ENCODE measurements around the gene MEX3A. TPM values are rescaled to one million over a fixed set of nuclear protein-coding genes. Genes with fewer than 3 reads are reported as not detected.
A peak's percentile ranks its signal among the peaks of the same experiment; 100 is the strongest.
"Not testable (repeated sequence)": the region's sequence is repeated elsewhere in the genome, so short reads cannot be mapped to it uniquely, and the experiment has no call there.

Gene MEX3A
- total RNA-seq, 1 donor from 2014 or later: 3.4 TPM

DNA sequence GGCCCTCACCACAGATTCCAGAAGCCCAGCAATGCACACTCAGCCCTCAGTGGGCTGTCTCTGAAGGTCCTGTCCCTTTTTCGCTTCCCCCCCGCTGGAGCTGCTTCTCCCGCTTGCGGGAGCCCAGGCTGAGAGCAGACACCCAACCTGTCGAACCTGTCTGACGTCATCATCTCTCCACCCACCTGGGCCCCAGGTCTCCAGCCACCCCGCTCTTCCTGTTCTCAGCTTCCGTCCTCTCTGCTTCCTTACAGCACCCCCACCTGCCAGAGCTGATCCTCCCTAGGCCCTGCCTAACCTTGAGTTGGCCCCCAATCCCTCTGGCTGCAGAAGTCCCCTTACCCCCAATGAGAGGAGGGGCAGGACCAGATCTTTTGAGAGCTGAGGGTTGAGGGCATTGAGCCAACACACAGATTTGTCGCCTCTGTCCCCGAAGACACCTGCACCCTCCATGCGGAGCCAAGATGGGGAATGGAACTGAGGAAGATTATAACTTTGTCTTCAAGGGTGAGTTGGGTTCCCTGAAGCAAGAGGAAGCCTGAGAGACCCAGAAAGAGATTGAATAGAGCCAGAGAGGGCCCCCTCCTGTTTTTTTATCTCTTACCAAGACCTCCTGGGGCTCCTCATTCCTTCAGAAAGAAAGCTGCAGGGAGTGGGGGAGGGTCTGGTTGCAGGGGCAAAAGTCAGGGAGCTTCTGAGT lies 21.2 kb downstream of the MEX3A start, which contains the start of gene RAB25:
RAB25 (plus strand) TSS at position 224 of the 700 bp plus-strand sequence; CDS start at position 465, 241 bp downstream.
- DNase-seq (ENCODE audit: low read depth in 2 of 2): no peak

DNA sequence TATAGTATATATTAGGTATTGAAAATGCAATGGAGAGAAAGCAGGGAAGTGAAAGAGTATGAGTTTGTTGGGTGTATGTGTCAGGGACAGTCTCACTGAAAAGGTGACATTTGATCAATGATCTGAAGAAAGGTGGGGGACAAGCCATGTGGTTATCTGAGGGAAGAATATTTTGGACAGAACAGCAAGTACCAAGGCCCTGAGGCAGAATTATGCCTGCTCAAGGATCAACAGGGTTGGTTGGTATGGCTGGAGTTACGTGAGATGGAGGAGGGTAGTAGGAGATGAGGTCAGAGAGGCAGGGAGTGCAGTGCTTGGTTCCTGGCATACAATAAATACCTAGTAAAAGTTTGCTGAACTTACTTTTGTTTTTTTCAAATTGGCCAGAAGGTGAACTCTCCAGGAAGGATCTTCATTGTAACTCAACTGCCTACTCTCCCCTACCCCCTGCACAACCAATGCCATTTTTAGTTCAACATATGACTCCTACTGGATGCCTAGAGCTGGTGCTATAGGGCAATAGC lies 25.9 kb downstream of the MEX3A start:
- no peak for DNase-seq (ENCODE audit: low read depth in 2 of 2)

DNA sequence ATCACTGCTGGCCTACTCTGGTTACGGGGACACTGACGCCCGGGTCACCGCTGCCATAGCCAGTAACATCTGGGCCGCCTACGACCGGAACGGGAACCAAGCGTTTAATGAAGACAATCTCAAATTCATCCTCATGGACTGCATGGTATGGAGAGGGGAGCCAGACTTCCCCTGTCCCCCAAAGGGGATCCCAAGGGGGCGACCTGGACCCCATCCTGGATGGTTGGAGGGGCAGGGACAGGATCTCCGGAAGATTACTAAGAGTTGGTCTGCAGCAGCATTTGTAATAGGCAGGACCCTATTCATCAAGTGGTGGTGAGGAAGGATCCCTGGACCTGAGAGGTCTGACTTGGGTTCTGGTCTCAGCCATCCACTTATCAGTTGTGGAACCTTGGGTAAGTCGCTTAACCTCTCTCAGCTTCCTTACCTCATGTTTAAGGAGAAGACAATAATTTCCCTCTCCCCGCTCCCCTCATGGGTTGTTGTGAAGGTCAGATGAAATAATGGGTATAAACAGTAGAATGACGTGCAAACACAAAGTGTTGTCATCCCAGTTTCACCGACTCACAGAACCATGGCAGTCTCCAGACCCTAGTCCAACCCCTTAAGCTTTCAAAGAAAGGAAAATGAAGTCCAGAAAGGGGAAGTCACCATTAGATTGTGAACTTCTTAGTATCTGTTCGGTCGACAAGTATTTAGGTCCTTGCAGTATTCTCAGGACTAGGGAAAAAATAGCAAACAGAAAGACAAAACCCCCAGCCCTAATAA lies 26.8 kb downstream of the MEX3A start:
- peak in 1 of 2 donors; percentile 16 for DNase-seq (ENCODE audit: low read depth in 2 of 2)

DNA sequence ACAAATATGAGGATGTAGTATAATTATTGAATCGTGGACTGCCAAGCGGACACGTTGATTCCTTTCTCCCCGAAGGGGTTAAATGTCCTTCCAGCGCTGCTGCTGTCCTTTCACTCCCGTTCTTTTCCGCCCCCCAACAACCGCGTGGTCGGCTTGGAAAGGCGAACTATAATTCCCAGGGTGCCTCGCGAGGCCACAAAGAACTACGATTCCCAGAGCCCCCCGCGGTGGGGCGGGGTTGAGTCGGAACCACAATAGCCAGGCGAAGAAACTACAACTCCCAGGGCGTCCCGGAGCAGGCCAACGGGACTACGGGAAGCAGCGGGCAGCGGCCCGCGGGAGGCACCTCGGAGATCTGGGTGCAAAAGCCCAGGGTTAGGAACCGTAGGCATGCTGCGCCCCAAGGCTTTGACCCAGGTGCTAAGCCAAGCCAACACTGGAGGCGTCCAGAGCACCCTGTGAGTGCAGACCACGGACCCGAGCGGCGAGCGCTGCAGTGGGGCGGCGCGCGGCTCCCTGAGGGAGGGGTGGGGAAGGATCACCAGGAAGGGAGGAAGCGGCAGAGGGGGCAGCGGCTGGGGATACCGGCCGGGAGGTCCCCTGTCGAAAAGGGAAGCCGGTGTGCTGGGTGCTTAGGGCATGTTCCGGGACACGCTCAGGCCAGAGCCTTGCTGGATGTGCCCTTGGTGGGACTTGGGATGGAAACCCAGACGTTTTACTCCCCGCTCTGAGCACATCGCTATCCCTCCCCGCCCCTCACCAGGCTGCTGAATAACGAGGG lies 27.6 kb downstream of the MEX3A start, which contains the start of gene LAMTOR2:
LAMTOR2 (plus strand) TSS at position 283 of the 781 bp plus-strand sequence; CDS start at position 391, 108 bp downstream.
- peak; percentile 96 to 98 for DNase-seq (ENCODE audit: low read depth in 2 of 2)

DNA sequence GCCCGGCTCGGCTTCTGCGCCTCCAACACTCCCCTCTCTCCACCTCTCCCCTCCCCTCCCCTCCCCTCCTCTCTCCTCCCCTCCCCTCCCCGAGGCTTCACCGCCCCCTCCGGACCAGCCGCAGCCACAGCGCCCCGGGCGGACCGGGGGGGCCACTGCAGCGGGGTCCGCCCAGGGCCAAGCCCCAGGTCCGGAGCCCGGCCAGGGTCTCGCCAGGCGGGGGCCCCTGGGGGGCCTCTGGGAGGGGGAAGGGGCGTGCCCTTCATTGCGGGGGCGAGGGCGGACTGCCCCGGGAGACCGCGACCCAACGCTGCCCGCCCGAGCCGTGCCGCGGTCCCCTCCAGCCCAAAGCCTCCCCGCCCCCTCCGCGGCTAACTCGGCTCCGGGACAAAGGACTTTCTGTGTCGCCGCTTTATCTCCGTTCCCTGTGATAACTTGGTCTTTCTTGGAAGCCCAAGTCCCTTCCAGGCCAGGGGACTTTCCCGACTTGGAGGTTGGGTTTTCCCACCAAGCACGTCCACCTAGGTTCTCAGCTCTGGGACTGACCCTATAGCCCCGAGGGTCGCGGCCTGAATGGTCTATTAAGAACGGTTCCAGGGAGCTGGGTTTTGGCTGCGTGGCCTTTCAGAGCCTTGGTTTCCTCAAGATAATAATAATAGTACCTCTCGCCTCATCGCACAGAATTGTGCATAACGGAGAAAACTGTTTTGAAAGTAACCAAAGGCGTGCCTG lies 28.3 kb downstream of the MEX3A start, which contains the start of gene UBQLN4:
UBQLN4 (minus strand) TSS at position 31 of the 732 bp plus-strand sequence. CDS start 97 bp downstream, outside the sequence.
- peak; percentile 89 to 94 for DNase-seq (ENCODE audit: low read depth in 2 of 2)

DNA sequence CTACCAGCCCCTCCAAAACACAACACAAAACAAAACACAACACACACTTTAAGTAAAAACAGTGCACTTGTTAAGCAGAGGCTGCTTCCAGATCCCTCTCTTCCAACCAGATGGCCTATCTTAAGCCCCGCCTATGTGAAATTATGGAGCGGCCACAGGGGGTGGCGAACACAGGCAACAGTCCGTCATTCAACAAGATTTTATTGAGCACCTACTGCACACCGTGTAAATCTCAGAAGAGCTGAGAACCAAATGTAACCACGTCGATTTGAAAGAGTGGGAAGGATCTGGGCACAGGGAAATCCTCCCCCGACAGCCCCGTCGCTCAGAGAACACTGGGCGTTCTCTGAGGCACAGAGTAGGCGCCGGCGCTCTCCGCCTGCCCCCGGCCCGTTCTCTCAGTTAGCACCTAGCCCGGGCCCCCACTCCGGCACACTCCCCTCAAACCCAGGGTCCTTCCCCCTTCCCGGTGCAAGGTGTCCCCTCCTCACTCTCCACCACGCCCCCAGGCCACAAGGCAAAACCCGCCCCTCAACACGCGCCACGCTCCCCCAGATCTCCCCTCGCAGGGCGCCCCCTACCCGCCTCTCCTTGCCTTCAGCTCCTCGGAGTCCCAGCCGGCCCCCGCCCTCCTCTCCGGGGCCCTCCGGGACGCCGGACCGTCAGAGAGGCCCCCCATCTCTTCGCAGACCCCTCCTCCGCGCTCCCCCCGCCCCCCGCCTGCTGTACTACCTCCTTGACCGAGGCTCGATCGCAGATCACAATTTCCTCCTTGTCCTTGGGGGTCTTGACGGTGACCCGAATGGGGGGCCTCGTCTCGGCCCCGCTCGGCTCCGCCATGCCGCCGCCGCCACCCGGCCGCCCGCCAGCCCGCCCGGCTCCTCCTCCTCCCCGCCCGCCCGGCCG lies 29.1 kb downstream of the MEX3A start:
- peak; percentile 76 to 82 for DNase-seq (ENCODE audit: low read depth in 2 of 2)

DNA sequence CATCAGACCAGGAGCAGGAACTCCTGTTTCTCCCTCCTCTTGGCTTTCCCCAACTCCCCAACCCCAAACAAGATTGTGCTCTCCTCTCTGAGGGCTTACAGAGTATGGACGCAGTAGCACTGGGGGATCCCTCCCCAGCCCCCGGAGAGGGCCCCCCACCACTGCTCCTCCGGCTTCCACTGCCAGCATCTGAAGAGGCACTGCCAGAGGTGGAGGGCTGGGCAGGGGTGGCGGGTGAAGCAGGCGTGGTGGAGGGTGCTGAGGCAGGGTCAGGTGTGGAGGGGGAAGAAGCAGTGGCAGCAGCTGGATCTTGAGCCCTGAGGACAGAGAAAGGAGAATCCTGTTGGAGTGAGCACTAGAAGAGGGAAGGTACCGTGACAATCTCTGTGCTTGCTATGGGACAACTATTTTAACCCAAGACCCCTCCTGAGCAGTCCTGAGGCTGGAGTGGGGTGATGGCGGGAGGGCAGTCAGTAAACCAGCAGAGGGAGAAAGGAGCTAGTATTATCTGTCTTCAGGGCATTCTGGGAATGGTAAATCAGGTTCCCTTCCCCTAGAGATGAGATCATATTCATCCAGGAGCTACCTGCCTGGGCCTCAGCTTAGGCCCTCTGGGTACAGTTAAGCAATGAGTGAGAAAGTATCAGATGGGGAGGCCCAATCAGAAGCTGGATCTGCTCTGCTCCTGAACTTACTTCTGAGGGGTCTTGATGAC lies 31.1 kb downstream of the MEX3A start:
- no peak for DNase-seq (ENCODE audit: low read depth in 2 of 2)

DNA sequence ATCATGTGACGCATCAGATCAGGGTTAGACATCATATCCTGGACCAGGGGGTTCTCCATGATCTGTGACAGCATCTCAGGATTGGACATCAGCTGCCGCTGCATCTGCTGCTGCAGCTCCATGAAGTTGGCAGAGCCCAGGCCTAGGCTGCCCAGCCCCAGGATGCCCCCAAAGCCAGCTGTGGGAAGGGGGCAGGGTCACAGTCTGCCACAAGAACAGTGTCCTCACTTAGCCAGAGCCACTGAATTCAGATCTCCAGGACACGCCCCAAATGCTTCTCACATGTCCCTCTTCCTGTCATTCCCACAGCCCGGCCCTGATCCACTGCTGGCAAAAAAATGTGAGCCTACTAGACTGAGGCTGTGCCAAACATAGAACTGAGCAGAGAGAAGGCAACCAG lies 31.9 kb downstream of the MEX3A start:
- peak in 1 of 2 donors; percentile 69 for DNase-seq (ENCODE audit: low read depth in 2 of 2)

DNA sequence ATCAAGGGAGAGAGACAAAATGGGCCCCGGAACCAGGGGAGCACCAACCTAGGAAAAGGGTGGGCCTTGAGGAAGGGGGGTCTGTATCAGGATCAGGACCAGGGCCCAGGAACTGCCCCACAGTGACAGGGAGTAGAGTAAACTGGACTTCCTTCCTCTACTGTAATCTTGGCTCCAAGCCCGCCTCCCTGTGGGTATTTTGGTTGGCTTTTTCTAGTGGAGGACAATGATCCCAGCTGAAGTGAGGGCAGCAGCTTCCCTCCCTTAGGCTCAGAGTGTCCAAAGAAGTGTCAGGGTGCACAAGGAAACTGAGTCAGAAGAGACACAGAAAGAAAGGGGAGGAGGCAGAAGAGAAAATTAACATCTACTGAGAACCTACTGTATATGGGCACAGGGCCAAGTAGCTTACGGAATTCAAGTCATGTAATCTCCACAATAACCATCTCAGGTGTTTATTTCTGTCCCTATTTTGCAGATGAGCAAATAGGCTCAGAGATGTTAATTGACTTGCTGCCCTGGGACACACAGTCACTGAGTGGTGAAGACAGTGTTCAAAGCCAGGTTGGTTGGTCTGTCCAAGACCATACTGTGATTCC lies 33.5 kb downstream of the MEX3A start:
- DNase-seq (ENCODE audit: low read depth in 2 of 2): peak; percentile 32 to 50

DNA sequence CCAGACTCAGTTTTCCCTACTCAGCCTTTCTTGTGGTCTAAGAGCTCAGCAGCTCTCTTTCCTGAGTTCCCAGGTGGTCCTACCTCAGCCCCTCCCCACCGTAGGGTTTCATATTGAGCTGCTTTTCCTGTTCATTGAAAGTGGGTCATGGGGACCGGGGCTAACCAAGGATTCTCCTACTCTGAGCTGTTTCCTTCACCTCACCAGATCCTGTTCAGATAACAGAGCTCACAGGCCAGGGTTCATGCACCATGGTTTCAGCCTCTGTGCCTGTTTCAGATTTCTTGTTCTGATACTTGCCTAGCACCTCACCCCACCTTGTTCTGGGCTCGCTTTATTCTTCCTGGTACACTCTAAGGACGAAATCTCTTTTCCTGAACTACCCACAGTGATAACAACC lies 37.2 kb downstream of the MEX3A start:
- no peak for DNase-seq (ENCODE audit: low read depth in 2 of 2)

DNA sequence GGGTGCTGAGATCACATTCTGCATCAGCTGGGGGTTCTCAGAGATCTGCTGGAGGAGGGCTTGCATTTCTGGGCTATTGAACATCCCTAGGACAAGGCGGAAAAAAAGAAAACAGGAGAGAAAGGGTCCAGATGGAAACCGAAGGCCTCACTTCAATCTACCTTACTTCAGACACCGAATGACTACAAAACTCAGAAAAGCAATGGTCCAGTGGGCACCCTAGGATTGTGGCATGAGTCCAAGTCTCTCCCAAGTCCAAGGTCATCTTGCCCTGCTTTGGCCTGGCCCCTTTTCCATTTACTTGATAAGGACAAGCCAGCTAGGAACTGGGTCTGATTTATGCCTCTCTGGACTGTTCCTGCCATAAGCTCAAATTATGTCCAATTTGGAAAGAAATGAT lies 39.4 kb downstream of the MEX3A start:
- no peak for DNase-seq (ENCODE audit: low read depth in 2 of 2)

DNA sequence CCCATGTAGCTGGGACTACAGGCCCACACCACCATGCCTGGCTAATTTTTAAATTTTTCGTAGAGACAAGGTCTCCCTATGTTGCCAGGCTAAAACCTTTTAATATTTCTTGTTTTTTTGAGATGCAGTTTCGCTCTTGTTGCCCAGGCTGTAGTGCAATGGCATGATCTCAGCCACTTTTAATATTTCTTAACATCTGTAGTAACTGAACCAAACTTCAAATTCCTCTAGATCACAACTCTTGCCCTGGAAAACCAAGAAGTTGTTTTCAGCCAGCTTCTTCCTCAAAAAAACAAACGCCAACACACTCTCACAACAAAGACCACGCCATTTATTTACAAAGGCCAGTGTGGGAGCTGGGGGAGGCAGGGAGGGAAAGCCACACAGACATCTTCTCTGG lies 47.3 kb downstream of the MEX3A start:
- DNase-seq (ENCODE audit: low read depth in 2 of 2): not testable (repeated sequence)

DNA sequence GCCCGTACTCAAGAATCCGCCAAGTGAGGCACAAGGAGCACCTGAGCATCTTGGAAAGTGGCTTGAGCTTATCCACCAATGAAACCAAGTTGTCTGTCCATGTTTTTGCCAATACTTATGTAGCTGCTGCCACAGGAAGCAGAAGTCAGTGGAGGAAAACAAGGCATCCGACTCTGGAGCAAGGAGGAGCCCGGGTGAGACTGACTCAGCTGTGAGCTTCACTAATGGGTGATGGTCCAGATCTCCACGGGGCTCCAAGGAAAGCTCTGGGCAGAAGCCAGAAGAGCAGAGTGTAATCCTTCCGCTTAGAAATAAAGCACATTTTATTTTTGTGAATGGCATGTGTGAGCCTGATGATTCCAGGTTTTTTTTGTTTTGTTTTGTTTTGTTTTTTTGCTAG lies 49.3 kb downstream of the MEX3A start:
- DNase-seq (ENCODE audit: low read depth in 2 of 2): peak in 1 of 2 donors; percentile 73

DNA sequence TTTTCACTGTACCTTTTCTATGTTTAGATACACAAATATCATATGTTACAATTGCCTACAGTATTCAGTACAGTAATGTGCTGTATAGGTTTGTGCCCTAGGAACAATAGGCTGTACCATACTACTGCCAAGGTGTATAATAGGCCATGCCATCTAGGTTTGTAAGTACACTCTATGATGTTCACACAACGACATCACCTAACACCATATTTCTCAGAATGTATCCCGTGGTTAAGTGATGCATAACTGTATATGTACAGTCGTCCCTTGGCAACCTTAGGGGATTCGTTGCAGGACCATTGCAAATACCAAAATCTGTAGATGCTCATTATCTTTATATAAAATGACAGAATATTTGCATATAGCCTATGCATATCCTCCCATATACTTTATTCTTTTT lies 55.7 kb downstream of the MEX3A start:
- DNase-seq (ENCODE audit: low read depth in 2 of 2): no peak

DNA sequence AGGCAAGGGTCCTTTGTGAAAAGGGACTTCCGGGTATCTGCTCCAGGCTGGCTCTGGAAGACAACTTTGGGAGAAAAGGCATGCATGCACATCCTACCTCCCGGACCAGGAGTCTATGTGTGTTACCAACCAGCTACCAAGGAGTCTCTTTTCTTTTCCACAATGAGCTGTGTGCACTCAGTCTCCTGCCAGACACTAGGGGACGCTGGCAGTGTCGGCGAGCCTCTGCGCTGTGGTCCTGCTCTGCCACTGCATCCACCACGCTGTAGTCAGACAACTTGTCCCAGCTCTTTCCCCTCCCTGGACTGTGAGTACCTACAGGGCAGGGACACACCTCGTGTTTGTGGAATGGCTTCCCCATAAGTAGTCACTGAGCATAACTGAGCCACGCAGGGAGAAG lies 56.4 kb downstream of the MEX3A start:
- DNase-seq (ENCODE audit: low read depth in 2 of 2): peak; percentile 76 to 84

DNA sequence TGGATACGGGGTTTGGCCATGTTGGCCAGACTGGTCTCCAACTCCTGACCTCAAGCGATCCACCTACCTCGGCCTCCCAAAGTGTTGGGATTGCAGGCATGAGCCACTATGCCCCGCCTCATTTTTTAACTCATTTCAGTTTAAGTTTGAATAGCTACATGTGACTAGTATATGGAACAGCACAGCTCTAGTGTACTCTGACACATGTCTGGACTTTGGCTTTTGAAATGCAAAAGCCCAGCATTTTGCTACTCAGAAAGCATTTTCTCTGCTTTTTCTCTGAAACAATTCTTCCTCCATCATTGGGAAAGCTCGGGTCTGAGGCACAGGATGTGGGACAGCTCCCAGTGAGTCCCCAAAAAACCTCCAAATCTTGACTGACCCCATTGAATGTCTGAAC lies 57.5 kb downstream of the MEX3A start:
- no peak for DNase-seq (ENCODE audit: low read depth in 2 of 2)

Data from lung microvascular endothelial cell (primary cell).